GM12878 (cell line): Measurements from ENCODE around the gene ACADVL. TPM values are rescaled to one million over a fixed set of nuclear protein-coding genes. Genes with fewer than 3 reads are reported as not detected.

Experiments used
- BCL3 ChIP-seq: IDR thresholded peaks from 2 replicates; pipeline ENCODE4 v1.6.1; 2011; ENCODE audit warnings: borderline replicate concordance, low read depth, mild to moderate bottlenecking, moderate library complexity, low read length; ENCODE audit not compliant: insufficient read depth, poor library complexity, severe bottlenecking
- BHLHE40 ChIP-seq, 2 experiments: fragments of 450-650 bp in 1 of 2; IDR thresholded peaks; 2 replicates each; pipeline ENCODE4 v1.6.1; 2011 to 2017; ENCODE audit warnings: low read depth in 2 of 2, borderline replicate concordance in 1 of 2, improper control_type of control experiment in 1 of 2, low read length in 1 of 2, mild to moderate bottlenecking in 1 of 2
- CUX1 ChIP-seq: IDR thresholded peaks from 2 replicates; pipeline ENCODE4 v1.6.1; 2012; ENCODE audit warnings: improper control_type of control experiment, low read depth, low read length; ENCODE audit not compliant: insufficient replicate concordance
- HDAC2 ChIP-seq: fragments of 200-600 bp; sonication (generic); IDR thresholded peaks from 2 replicates; pipeline ENCODE4 v1.6.1; 2017
- MTA2 ChIP-seq: fragments of 450-650 bp; IDR thresholded peaks from 2 replicates; pipeline ENCODE4 v1.6.1; 2016; ENCODE audit warnings: low read depth, mild to moderate bottlenecking, moderate library complexity
- NBN ChIP-seq: fragments of 450-650 bp; IDR thresholded peaks from 2 replicates; pipeline ENCODE4 v1.6.1; 2016
- NR2C2 ChIP-seq: IDR thresholded peaks from 2 replicates; pipeline ENCODE4 v1.6.1; 2011; ENCODE audit warnings: borderline replicate concordance, low read depth; ENCODE audit not compliant: control insufficient read depth, insufficient read length
- NRF1 ChIP-seq: conservative IDR thresholded peaks from 2 replicates; pipeline ENCODE4 v1.6.1; 2011; ENCODE audit warnings: mild to moderate bottlenecking, low read depth, low read length, improper control_type of control experiment
- PRDM15 ChIP-seq: fragments of 450-650 bp; formaldehyde crosslinking; IDR thresholded peaks from 2 replicates; pipeline ENCODE4 v1.4.0; 2020; ENCODE audit warnings: mild to moderate bottlenecking, moderate library complexity
- REST ChIP-seq: IDR thresholded peaks from 2 replicates; pipeline ENCODE4 v1.6.1; 2012; ENCODE audit warnings: mild to moderate bottlenecking, low read depth, low read length
- TARDBP ChIP-seq: IDR thresholded peaks from 2 replicates; pipeline ENCODE4 v1.6.1; 2016; ENCODE audit warnings: borderline replicate concordance
- polyA plus RNA-seq, 11 experiments: library from polyadenylated mRNA; depleted of rRNA in 4 of 11; unstranded in 6 of 11; stranded (reverse) in 5 of 11; fragments of >200 nt; fragmentation: Nextera tagmentation in 4 of 11; fragmentation: Illumina TruSeq in 1 of 11; extraction: Ambion mirVana in 4 of 11; extraction: Trizol in 1 of 11; gene quantifications; 1 replicate in 1 of 11; 2 replicates in 10 of 11; pipeline versions ENCODE4 v1.2.1 to v1.2.3, GENCODE V29; 2011 to 2016; ENCODE audit warnings: inconsistent platforms in 2 of 11, missing spikeins in 2 of 11, low read depth in 1 of 11
- total RNA-seq, 4 experiments: library from RNA; depleted of rRNA in 3 of 4; stranded (reverse); fragments of >200 nt in 3 of 4; fragmentation: Illumina TruSeq in 1 of 4; extraction: Trizol in 1 of 4; gene quantifications; 2 replicates each; pipeline versions ENCODE4 v1.2.1 to v1.2.3, GENCODE V29; 2013 to 2021

ACADVL gene
- total and polyA plus RNA-seq, 10 of the 15 experiments (the other 5 are each of a cell fraction or from before 2014, with no cell fraction given): 25.4 to 232 (median 180) TPM

GRCh38 chr17:7239091-7240027, 19.6 kb downstream of the ACADVL start, which contains the start of gene PHF23 (continued):
- no peak for TF ChIP-seq CUX1
- TF ChIP-seq NBN: peak; percentile 83
- TF ChIP-seq HDAC2: no peak
- no peak for TF ChIP-seq PRDM15 (CRISPR knock-in tag)
- TF ChIP-seq TARDBP: peak; percentile 80
- no peak for TF ChIP-seq MTA2
- TF ChIP-seq BCL3: peak; percentile 30
- TF ChIP-seq REST: no peak
- TF ChIP-seq NR2C2: no peak
- TF ChIP-seq BHLHE40 (IDR thresholded peaks at IDR 0.05; ENCODE audit: borderline replicate concordance in 1 of 2, low read depth in 2 of 2, low read length in 1 of 2): peak in 1 of 2 experiments; percentile 17; a peak in 1 of 4 replicates
- TF ChIP-seq NRF1: peak; percentile 94
